Measurements from ENCODE around the gene ATP9B.

ATP9B gene

DNA sequence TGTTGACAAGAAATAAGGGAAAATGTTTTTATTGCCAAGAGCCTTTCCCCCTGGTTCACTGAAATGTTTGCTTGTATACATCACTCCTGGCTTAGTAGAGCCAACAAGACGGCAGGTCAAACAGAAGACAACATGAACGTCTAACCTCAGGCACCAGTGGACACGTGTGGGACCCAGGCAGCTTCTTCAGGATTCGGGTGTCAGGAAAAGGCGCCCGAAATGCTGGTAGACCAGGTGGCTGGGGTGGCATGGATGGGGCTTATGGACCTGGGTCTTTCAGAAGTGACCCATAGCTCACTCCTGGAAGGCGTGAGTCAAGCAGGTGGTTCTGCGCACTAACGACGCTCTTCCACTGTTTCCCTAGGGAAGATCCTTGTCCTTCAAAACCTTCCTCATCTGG is 303.3 kb downstream of the ATP9B start (continued):
- no peak for TF ChIP-seq ZNF565 (CRISPR knock-in tag; conservative IDR thresholded peaks at IDR 0.05; ENCODE audit: low read depth)
- no peak for TF ChIP-seq ZFP3 (CRISPR knock-in tag; IDR thresholded peaks at IDR 0.05)

DNA sequence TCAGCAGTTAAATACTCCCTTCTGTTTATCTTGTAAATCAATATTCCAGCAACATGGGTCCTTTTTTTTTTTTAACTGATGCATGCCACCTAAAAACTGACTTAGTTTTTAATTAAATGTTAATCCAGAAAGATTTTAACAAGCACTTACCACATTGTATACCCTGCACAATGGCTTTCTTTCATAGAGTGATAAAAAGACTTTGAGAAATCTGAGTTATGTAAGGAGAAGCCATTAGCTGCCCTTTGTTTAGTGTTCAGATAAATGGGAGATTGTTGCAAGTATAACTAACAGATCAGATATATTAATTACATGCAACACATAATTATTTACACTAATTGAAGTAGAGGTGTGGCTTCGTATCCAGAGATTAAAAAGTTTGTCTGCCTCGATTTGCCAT is 303.8 kb downstream of the ATP9B start:
- TF ChIP-seq ARNTL (CRISPR knock-in tag; IDR thresholded peaks at IDR 0.05; ENCODE audit: borderline replicate concordance, low read depth): no peak
- TF ChIP-seq, protein P1, sequence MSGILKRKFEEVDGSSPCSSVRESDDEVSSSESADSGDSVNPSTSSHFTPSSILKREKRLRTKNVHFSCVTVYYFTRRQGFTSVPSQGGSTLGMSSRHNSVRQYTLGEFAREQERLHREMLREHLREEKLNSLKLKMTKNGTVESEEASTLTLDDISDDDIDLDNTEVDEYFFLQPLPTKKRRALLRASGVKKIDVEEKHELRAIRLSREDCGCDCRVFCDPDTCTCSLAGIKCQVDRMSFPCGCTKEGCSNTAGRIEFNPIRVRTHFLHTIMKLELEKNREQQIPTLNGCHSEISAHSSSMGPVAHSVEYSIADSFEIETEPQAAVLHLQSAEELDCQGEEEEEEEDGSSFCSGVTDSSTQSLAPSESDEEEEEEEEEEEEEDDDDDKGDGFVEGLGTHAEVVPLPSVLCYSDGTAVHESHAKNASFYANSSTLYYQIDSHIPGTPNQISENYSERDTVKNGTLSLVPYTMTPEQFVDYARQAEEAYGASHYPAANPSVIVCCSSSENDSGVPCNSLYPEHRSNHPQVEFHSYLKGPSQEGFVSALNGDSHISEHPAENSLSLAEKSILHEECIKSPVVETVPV (CRISPR knock-in tag; IDR thresholded peaks at IDR 0.05): no peak
- TF ChIP-seq GLIS3 (CRISPR knock-in tag; IDR thresholded peaks at IDR 0.05): no peak
- TF ChIP-seq TCF4 (CRISPR knock-in tag; IDR thresholded peaks at IDR 0.05; ENCODE audit: borderline replicate concordance): no peak
- no peak for TF ChIP-seq BACH2 (CRISPR knock-in tag; IDR thresholded peaks at IDR 0.05; ENCODE audit: borderline replicate concordance)
- TF ChIP-seq, protein P2, sequence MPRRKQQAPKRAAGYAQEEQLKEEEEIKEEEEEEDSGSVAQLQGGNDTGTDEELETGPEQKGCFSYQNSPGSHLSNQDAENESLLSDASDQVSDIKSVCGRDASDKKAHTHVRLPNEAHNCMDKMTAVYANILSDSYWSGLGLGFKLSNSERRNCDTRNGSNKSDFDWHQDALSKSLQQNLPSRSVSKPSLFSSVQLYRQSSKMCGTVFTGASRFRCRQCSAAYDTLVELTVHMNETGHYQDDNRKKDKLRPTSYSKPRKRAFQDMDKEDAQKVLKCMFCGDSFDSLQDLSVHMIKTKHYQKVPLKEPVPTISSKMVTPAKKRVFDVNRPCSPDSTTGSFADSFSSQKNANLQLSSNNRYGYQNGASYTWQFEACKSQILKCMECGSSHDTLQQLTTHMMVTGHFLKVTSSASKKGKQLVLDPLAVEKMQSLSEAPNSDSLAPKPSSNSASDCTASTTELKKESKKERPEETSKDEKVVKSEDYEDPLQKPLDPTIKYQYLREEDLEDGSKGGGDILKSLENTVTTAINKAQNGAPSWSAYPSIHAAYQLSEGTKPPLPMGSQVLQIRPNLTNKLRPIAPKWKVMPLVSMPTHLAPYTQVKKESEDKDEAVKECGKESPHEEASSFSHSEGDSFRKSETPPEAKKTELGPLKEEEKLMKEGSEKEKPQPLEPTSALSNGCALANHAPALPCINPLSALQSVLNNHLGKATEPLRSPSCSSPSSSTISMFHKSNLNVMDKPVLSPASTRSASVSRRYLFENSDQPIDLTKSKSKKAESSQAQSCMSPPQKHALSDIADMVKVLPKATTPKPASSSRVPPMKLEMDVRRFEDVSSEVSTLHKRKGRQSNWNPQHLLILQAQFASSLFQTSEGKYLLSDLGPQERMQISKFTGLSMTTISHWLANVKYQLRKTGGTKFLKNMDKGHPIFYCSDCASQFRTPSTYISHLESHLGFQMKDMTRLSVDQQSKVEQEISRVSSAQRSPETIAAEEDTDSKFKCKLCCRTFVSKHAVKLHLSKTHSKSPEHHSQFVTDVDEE (CRISPR knock-in tag; IDR thresholded peaks at IDR 0.05): no peak
- no peak for TF ChIP-seq ZNF70 (CRISPR knock-in tag; IDR thresholded peaks at IDR 0.05)
- TF ChIP-seq ESRRG (CRISPR knock-in tag; IDR thresholded peaks at IDR 0.05): no peak
- no peak for TF ChIP-seq ISL1 (CRISPR knock-in tag; IDR thresholded peaks at IDR 0.05)
- TF ChIP-seq ZNF565 (CRISPR knock-in tag; conservative IDR thresholded peaks at IDR 0.05; ENCODE audit: low read depth): no peak
- no peak for TF ChIP-seq OSR1 (CRISPR knock-in tag; IDR thresholded peaks at IDR 0.05)
- TF ChIP-seq, protein P3, sequence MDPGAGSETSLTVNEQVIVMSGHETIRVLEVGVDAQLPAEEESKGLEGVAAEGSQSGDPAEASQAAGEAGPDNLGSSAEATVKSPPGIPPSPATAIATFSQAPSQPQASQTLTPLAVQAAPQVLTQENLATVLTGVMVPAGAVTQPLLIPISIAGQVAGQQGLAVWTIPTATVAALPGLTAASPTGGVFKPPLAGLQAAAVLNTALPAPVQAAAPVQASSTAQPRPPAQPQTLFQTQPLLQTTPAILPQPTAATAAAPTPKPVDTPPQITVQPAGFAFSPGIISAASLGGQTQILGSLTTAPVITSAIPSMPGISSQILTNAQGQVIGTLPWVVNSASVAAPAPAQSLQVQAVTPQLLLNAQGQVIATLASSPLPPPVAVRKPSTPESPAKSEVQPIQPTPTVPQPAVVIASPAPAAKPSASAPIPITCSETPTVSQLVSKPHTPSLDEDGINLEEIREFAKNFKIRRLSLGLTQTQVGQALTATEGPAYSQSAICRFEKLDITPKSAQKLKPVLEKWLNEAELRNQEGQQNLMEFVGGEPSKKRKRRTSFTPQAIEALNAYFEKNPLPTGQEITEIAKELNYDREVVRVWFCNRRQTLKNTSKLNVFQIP (CRISPR knock-in tag; IDR thresholded peaks at IDR 0.05; ENCODE audit: borderline replicate concordance, low read depth): no peak
- no peak for TF ChIP-seq ZFP3 (CRISPR knock-in tag; IDR thresholded peaks at IDR 0.05)

DNA sequence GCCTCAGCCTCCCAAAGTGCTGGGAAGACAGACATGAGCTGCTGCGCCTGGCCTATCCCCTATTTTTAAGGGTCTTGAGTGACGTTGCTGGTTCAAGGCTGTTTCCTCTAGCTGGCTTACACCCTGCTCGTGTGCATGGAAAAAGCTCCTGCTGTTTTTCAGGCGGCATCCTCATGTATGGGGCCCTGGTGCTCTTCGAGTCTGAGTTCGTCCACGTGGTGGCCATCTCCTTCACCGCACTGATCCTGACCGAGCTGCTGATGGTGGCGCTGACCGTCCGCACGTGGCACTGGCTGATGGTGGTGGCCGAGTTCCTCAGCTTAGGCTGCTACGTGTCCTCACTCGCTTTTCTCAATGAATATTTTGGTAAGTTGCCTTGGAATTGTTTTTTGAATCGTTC is 304.5 kb downstream of the ATP9B start:
- no peak for ATAC-seq
- TF ChIP-seq, protein P4, sequence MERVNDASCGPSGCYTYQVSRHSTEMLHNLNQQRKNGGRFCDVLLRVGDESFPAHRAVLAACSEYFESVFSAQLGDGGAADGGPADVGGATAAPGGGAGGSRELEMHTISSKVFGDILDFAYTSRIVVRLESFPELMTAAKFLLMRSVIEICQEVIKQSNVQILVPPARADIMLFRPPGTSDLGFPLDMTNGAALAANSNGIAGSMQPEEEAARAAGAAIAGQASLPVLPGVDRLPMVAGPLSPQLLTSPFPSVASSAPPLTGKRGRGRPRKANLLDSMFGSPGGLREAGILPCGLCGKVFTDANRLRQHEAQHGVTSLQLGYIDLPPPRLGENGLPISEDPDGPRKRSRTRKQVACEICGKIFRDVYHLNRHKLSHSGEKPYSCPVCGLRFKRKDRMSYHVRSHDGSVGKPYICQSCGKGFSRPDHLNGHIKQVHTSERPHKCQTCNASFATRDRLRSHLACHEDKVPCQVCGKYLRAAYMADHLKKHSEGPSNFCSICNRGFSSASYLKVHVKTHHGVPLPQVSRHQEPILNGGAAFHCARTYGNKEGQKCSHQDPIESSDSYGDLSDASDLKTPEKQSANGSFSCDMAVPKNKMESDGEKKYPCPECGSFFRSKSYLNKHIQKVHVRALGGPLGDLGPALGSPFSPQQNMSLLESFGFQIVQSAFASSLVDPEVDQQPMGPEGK (CRISPR knock-in tag; IDR thresholded peaks at IDR 0.05; ENCODE audit: borderline replicate concordance): no peak
- TF ChIP-seq SNAI2 (CRISPR knock-in tag; IDR thresholded peaks at IDR 0.05) (no peak), ZFP30 (CRISPR knock-in tag; IDR thresholded peaks at IDR 0.05) (no peak), ZNF8 (CRISPR knock-in tag; IDR thresholded peaks at IDR 0.05) (no peak), TOX (CRISPR knock-in tag; IDR thresholded peaks at IDR 0.05; ENCODE audit: borderline replicate concordance) (no peak), ZFP3 (CRISPR knock-in tag; IDR thresholded peaks at IDR 0.05) (no peak), GLIS3 (CRISPR knock-in tag; IDR thresholded peaks at IDR 0.05) (no peak), PPARA (CRISPR knock-in tag; IDR thresholded peaks at IDR 0.05; ENCODE audit: borderline replicate concordance) (no peak), ESRRG (CRISPR knock-in tag; IDR thresholded peaks at IDR 0.05) (no peak), RARB (CRISPR knock-in tag; IDR thresholded peaks at IDR 0.05) (no peak), ISL1 (CRISPR knock-in tag; IDR thresholded peaks at IDR 0.05) (no peak), OSR1 (CRISPR knock-in tag; IDR thresholded peaks at IDR 0.05) (no peak), ZNF70 (CRISPR knock-in tag; IDR thresholded peaks at IDR 0.05) (no peak), TCF4 (CRISPR knock-in tag; IDR thresholded peaks at IDR 0.05; ENCODE audit: borderline replicate concordance) (no peak), ZC3H10 (CRISPR knock-in tag; IDR thresholded peaks at IDR 0.05) (no peak), ARNTL (CRISPR knock-in tag; IDR thresholded peaks at IDR 0.05; ENCODE audit: borderline replicate concordance, low read depth) (no peak), ZNF565 (CRISPR knock-in tag; conservative IDR thresholded peaks at IDR 0.05; ENCODE audit: low read depth) (no peak)
- TF ChIP-seq, protein P5, sequence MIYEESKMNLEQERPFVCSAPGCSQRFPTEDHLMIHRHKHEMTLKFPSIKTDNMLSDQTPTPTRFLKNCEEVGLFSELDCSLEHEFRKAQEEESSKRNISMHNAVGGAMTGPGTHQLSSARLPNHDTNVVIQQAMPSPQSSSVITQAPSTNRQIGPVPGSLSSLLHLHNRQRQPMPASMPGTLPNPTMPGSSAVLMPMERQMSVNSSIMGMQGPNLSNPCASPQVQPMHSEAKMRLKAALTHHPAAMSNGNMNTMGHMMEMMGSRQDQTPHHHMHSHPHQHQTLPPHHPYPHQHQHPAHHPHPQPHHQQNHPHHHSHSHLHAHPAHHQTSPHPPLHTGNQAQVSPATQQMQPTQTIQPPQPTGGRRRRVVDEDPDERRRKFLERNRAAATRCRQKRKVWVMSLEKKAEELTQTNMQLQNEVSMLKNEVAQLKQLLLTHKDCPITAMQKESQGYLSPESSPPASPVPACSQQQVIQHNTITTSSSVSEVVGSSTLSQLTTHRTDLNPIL (CRISPR knock-in tag; IDR thresholded peaks at IDR 0.05; ENCODE audit: low read depth): no peak

More for the DNA sequence above, 303.8 kb downstream of the ATP9B start:
- ATAC-seq: no peak
